T-cell (primary cell): ENCODE measurements around the gene DKC1. TPM values are rescaled to one million over a fixed set of nuclear protein-coding genes. Genes with fewer than 3 reads are reported as not detected.

Experiments
- ATAC-seq, 4 experiments: fragments of 200-7000 bp in 3 of 4; fragments of 150-1000 bp in 1 of 4; cut with Tn5 transposase; replicated peaks in 1 of 4; 1 replicate in 3 of 4; 2 replicates in 1 of 4; pipeline ENCODE4 v1.10.0; 2021; ENCODE audit warnings: moderate library complexity in 3 of 4, mild to moderate bottlenecking in 2 of 4, moderate number of reproducible peaks in 1 of 4
- CTCF ChIA-PET, 2 donors: fragments of 300-600 bp; sonication (Branson Sonifier 250); formaldehyde crosslinking; loops; one replicate each; lab custom pipeline; 2022; ENCODE audit warnings: antibody characterized with exemption in 2 of 2; lab: Charles Lee
- POLR2A ChIA-PET, 2 donors: fragments of 300-600 bp; sonication (Branson Sonifier 250); formaldehyde crosslinking; loops; one replicate each; lab custom pipeline; 2022; ENCODE audit warnings: antibody characterized with exemption in 2 of 2; lab: Charles Lee
- DNase-seq, 35 experiments: peaks; one replicate each; pipeline versions ENCODE4 v3.0.0 to v3.0.0-alpha.2; 2013 to 2023
- H3K27ac ChIP-seq: one replicate; pipeline ENCODE4 v1.5.1; 2013; ENCODE audit warnings: low read length
- H3K27me3 ChIP-seq, 2 experiments: replicated peaks in 1 of 2; 1 replicate in 1 of 2; 2 replicates in 1 of 2; pipeline versions ENCODE4 v1.6.1 to v1.7.0; 2013; ENCODE audit warnings: low read length in 1 of 2, mixed read lengths in 1 of 2; ENCODE audit not compliant: control insufficient read depth in 2 of 2, insufficient read depth in 2 of 2; ENCODE audit errors: extremely low read depth in 1 of 2
- H3K36me3 ChIP-seq, 2 donors: 1 replicate in 1 of 2; 2 replicates in 1 of 2; pipeline versions ENCODE4 v1.6.1 to v1.7.0; 2013; ENCODE audit warnings: low read length in 1 of 2; ENCODE audit not compliant: control insufficient read depth in 2 of 2, insufficient read depth in 1 of 2; ENCODE audit errors: extremely low read depth in 1 of 2
- H3K4me1 ChIP-seq, 2 experiments: 1 replicate in 1 of 2; 2 replicates in 1 of 2; pipeline versions ENCODE4 v1.6.1 to v1.7.0; 2013; ENCODE audit warnings: low read length in 2 of 2, mixed read lengths in 1 of 2; ENCODE audit not compliant: insufficient read depth in 2 of 2, control insufficient read depth in 1 of 2; ENCODE audit errors: extremely low read depth in 1 of 2
- H3K4me3 ChIP-seq, 2 donors: 1 replicate in 1 of 2; 2 replicates in 1 of 2; pipeline versions ENCODE4 v1.5.1 to v1.7.0; 2013; ENCODE audit warnings: mild to moderate bottlenecking in 2 of 2, low read length in 1 of 2, moderate library complexity in 1 of 2; ENCODE audit not compliant: control insufficient read depth in 1 of 2; ENCODE audit errors: extremely low read depth in 1 of 2
- H3K9me3 ChIP-seq: 2 replicates; pipeline ENCODE4 v1.7.0; 2013
- H3K27ac Mint-ChIP-seq, 2 donors: one replicate each; pipeline ENCODE4 v1.8.0; 2020 to 2021; ENCODE audit warnings: mild to moderate bottlenecking in 2 of 2, mixed read lengths in 2 of 2
- H3K27me3 Mint-ChIP-seq, 2 donors: one replicate each; pipeline ENCODE4 v1.8.0; 2021 to 2022; ENCODE audit warnings: mixed read lengths in 2 of 2
- H3K36me3 Mint-ChIP-seq: one replicate; pipeline ENCODE4 v1.8.0; 2021; ENCODE audit warnings: mixed read lengths
- H3K4me1 Mint-ChIP-seq, 3 donors: one replicate each; pipeline ENCODE4 v1.8.0; 2020 to 2022; ENCODE audit warnings: mixed read lengths in 3 of 3, mild to moderate bottlenecking in 1 of 3
- H3K4me3 Mint-ChIP-seq, 3 donors: one replicate each; pipeline ENCODE4 v1.8.0; 2020 to 2022; ENCODE audit warnings: mild to moderate bottlenecking in 3 of 3, mixed read lengths in 3 of 3, moderate library complexity in 3 of 3
- H3K9me3 Mint-ChIP-seq, 3 donors: one replicate each; pipeline ENCODE4 v1.8.0; 2020 to 2022; ENCODE audit warnings: mixed read lengths in 3 of 3
- WGBS: methylation state at CpG from one replicate; pipeline ENCODE4 v1.1.5; 2013; ENCODE audit warnings: missing lambda C conversion rate; ENCODE audit not compliant: insufficient coverage; 5-methylcytosine and 5-hydroxymethylcytosine counted together
- total RNA-seq, 35 experiments: library from RNA in 6 of 35; stranded (reverse) in 6 of 35; fragments of 120-200 nt in 1 of 35; gene quantifications; one replicate each; pipeline versions ENCODE4 v1.2.1 to v1.2.4 and lab custom pipeline; 2013 to 2026

The DKC1 gene
- total RNA-seq, 5 donors from 2014 or later (not counting 1 experiment from before 2014, with no cell fraction given), result 56.5 to 63.2 (median 58.5) TPM

DNA sequence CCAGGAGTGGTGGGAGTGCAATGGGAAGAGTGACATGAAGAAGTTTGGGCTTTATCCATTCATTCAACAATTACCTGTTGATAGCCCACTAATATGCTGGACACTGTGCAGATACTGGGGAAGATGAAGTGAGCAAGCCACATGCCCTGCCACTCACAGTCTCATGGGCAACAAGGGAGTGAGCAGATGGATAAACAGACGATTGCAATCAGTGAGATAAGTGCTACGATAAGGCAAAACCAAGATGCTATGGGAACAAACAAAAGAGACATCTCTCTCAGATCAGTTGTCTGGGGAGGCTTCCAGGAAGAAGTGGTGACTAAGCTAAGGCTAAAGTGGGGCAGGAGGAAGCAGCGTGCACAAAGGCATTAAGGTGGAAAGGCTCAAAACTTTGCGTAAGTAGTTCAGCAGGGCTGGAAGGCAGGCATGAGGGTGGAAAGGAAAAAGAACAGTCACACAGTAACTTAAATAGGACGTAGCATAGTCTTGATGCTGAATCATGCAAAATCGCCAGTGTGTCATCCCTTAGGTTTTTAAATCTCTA, 43.5 kb upstream of the DKC1 start:
- Mint-ChIP-seq H3K4me3 (peak overlapping the region; percentile 11 to 78 (median 60)), H3K27ac (peak overlapping the region; percentile 82 to 89), H3K36me3 (peaks cover 3% of the 10 kb centered on the region), H3K4me1 (peaks cover 44 to 75% (median 46%) of the 10 kb centered on the region in 3 donors), H3K9me3 (peaks cover 0 to 3% (median 0%) of the 10 kb centered on the region in 3 donors), H3K27me3 (peaks cover 0 to 10% of the 10 kb centered on the region in 2 donors)
- H3K36me3 ChIP-seq, result peaks cover 0 to 3% of the 10 kb centered on the region in 2 donors
- no peaks in the 10 kb centered on the region for H3K9me3 ChIP-seq
- no peaks in the 10 kb centered on the region for H3K27me3 ChIP-seq
- peak overlapping the region; percentile 73 for H3K27ac ChIP-seq
- no CpG with 5 or more reads among the region's 6 CpGs for WGBS
- ChIA-PET CTCF (interaction anchor here in 1 of 2 donors (1.2 to 4.2 kb wide), 4 partner anchors 13 to 31 kb away, joined by 3 to 27 read pairs (median 10); no protein-coding TSS in a partner anchor), POLR2A (interaction anchor here in 1 of 2 donors (1.0 kb wide), 1 partner anchor 15 kb away, joined by 3 read pairs; no protein-coding TSS in a partner anchor)
- H3K4me1 ChIP-seq, result peaks cover 8 to 50% of the 10 kb centered on the region in 2 experiments
- DNase-seq (peak in 13 of 35 experiments; percentile 6 to 63 (median 24)), ATAC-seq (peak; percentile 80 to 85 (median 82))
- no peak overlapping the region for H3K4me3 ChIP-seq

DNA sequence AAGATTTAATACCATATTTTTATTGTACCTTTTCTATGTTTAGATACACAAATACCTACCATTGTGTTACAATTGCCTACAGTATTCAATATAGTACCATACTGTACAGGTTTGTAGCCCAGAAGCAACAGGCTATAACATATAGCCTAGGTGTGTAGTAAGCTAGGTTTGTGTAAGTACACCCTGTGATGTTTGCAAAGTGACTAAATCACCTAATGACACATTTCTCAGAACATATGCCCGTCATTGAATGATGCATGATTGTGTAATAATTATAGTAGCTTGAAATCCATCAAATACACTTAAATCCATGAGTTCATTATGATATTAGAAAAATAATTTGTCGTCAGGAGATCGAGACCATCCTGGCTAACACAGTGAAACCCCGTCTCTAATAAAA, 42.6 kb upstream of the DKC1 start:
- H3K4me1 ChIP-seq, result peaks cover 8 to 52% of the 10 kb centered on the region in 2 experiments
- Mint-ChIP-seq H3K4me1 (peaks cover 42 to 75% (median 48%) of the 10 kb centered on the region in 3 donors), H3K9me3 (peaks cover 0 to 3% (median 0%) of the 10 kb centered on the region in 3 donors), H3K36me3 (peaks cover 3% of the 10 kb centered on the region), H3K4me3 (no peak overlapping the region), H3K27me3 (peaks cover 0 to 10% of the 10 kb centered on the region in 2 donors), H3K27ac (no peak overlapping the region)
- no peaks in the 10 kb centered on the region for H3K36me3 ChIP-seq
- no peaks in the 10 kb centered on the region for H3K27me3 ChIP-seq
- H3K4me3 ChIP-seq, result no peak overlapping the region
- no peaks in the 10 kb centered on the region for H3K9me3 ChIP-seq
- no CpG with 5 or more reads among the region's 4 CpGs for WGBS
- DNase-seq, result no peak
- ChIA-PET POLR2A (no interaction called here), CTCF (interaction anchor here in 1 of 2 donors (1.2 to 4.2 kb wide), 3 partner anchors 12 to 30 kb away, joined by 3 to 27 read pairs (median 17); no protein-coding TSS in a partner anchor)
- H3K27ac ChIP-seq, result peak overlapping the region; percentile 73
- no peak for ATAC-seq

DNA sequence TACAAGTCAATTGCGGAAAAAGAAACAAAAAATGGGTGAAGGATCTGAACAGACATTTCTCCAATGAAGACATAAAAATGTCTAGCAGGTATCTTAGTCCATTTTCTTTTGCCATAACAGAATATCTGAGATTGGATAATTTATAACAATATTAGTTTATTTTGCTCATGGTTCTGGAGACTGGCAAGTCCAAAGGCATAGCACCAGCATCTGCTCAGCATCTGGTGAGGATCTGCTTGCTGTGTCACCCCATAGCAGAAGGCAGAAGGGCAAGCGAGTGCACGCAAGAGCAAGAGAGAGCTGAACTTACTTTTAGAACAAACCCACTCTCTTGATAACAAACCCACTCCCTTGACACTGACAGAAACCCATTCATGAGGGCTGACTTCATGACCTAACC, 41.5 kb upstream of the DKC1 start:
- ChIA-PET CTCF (interaction anchor here in 1 of 2 donors (0.6 kb wide), 1 partner anchor 28 kb away, joined by 3 read pairs; no protein-coding TSS in a partner anchor), POLR2A (no interaction called here)
- Mint-ChIP-seq H3K36me3 (peaks cover 3% of the 10 kb centered on the region), H3K27me3 (peaks cover 0 to 15% of the 10 kb centered on the region in 2 donors), H3K4me1 (peaks cover 49 to 82% (median 55%) of the 10 kb centered on the region in 3 donors), H3K9me3 (peaks cover 0 to 3% (median 0%) of the 10 kb centered on the region in 3 donors), H3K27ac (peak overlapping the region in 1 of 2 donors; percentile 36), H3K4me3 (no peak overlapping the region)
- Histone ChIP-seq H3K4me1 (peaks cover 8 to 50% of the 10 kb centered on the region in 2 experiments), H3K27me3 (no peaks in the 10 kb centered on the region), H3K36me3 (no peaks in the 10 kb centered on the region), H3K4me3 (no peak overlapping the region), H3K9me3 (no peaks in the 10 kb centered on the region), H3K27ac (no peak overlapping the region)
- ATAC-seq (no peak), DNase-seq (no peak)
- WGBS, result no CpG with 5 or more reads among the region's 3 CpGs

DNA sequence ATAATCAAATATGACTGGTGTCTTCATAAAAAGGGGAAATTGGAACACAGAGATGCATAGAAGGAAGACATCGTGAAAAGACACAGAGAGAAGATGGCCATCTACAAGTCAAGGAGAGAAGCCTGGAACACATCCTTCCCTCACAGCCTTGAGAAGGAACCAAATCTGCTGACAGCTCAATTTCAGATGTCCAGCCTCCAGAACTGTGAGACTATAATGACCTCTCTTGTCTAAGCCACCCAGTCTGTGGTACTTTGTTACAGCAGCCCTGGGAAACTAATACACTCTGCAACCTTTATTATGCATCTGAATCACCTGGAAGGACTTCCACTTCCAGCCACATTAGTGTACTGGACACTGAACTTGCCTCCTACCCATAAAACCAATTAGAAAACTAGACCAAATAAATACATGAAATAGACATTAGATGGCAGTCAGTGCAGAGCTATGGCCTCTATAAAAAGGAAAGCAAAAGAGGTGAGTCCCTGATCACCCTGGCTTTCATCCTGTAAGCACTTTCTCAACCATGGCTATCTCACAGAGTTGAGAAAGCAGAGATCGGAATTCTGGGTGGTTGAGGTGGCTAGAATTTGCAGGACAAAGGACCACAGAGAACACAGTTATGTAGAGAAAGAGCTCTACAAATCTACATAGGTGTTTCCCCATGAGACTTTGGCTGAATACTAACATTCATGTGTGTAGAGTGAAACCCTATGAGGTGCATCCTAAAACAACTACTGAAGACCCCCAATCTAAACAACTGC, 37.5 kb upstream of the DKC1 start:
- Histone ChIP-seq H3K9me3 (no peaks in the 10 kb centered on the region), H3K27ac (peak overlapping the region; percentile 62), H3K4me3 (no peak overlapping the region), H3K36me3 (no peaks in the 10 kb centered on the region), H3K4me1 (peaks cover 0 to 41% of the 10 kb centered on the region in 2 experiments), H3K27me3 (no peaks in the 10 kb centered on the region)
- H3K27me3 Mint-ChIP-seq, result peaks cover 0 to 5% of the 10 kb centered on the region in 2 donors
- ChIA-PET CTCF (interaction anchor here in 1 of 2 donors (0.8 to 3.2 kb wide), 2 partner anchors 8 to 22 kb away, joined by 3 to 48 read pairs; no protein-coding TSS in a partner anchor), POLR2A (no interaction called here)
- peaks cover 27 to 83% (median 49%) of the 10 kb centered on the region in 3 donors for H3K4me1 Mint-ChIP-seq
- DNase-seq (peak in 1 of 35 experiments; percentile 45), ATAC-seq (peak in 3 of 4 experiments; percentile 41 to 68 (median 54))
- peaks cover 7% of the 10 kb centered on the region for H3K36me3 Mint-ChIP-seq
- peak overlapping the region; percentile 64 to 83 for H3K27ac Mint-ChIP-seq
- no CpG with 5 or more reads among the region's 2 CpGs for WGBS
- H3K9me3 Mint-ChIP-seq, result peaks cover 0 to 3% (median 0%) of the 10 kb centered on the region in 3 donors
- no peak overlapping the region for H3K4me3 Mint-ChIP-seq

DNA sequence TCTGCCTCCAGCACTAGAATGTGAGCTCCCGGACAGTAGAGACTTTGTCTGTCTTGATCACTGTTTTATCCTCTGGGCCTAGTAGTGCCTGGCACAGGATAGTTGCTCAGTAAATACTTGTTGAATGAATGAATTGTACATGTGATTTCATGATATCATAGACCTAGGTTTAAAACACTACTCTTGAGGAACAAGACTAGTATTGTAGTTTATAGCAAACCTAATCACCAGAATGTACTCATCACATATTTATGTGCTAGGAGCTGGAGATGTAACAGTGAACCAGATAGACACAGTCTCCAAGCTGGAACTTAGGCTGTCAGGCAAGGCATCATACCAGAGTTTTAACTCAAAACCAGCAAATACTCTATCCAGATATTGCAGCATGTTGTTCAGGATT, 35.2 kb upstream of the DKC1 start:
- ATAC-seq (no peak), DNase-seq (no peak)
- peak overlapping the region; percentile 7 to 80 for H3K27ac Mint-ChIP-seq
- Histone ChIP-seq H3K4me3 (no peak overlapping the region), H3K36me3 (no peaks in the 10 kb centered on the region), H3K27ac (no peak overlapping the region), H3K27me3 (no peaks in the 10 kb centered on the region), H3K4me1 (peaks cover 0 to 56% of the 10 kb centered on the region in 2 experiments), H3K9me3 (no peaks in the 10 kb centered on the region)
- ChIA-PET POLR2A (no interaction called here), CTCF (no interaction called here)
- H3K27me3 Mint-ChIP-seq, result peaks cover 0 to 8% of the 10 kb centered on the region in 2 donors
- no peak overlapping the region for H3K4me3 Mint-ChIP-seq
- H3K9me3 Mint-ChIP-seq, result no peaks in the 10 kb centered on the region
- H3K4me1 Mint-ChIP-seq, result peaks cover 38 to 91% (median 66%) of the 10 kb centered on the region in 3 donors
- WGBS, result no CpG with 5 or more reads among the region's 1 CpG
- peaks cover 4% of the 10 kb centered on the region for H3K36me3 Mint-ChIP-seq

DNA sequence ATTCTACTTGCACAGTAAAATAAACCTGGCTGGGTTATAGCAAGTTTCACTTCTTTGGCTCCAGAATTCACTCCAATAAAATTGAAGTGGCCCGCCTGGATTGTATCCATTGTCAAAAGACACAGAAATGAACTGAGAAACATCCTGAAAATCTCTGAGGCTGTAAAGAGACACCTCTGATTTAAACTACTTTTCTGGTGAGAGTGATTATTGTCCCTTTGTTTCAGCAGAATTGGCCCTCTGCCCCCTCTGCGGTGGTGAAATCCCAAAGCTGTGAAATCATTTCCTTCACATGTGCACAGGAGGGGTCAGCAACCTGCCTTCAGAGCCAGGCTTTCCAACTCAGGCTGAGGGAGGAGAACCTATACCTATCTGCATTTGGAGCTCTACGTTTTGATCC, 34.8 kb upstream of the DKC1 start:
- H3K9me3 Mint-ChIP-seq, result no peaks in the 10 kb centered on the region
- no CpG with 5 or more reads among the region's 3 CpGs for WGBS
- H3K4me1 Mint-ChIP-seq, result peaks cover 43 to 94% (median 70%) of the 10 kb centered on the region in 3 donors

More for the DNA sequence above, 34.8 kb upstream of the DKC1 start:
- Mint-ChIP-seq H3K27ac (no peak overlapping the region), H3K27me3 (peaks cover 0 to 8% of the 10 kb centered on the region in 2 donors), H3K4me3 (no peak overlapping the region), H3K36me3 (peaks cover 4% of the 10 kb centered on the region)
- POLR2A ChIA-PET, result no interaction called here
- H3K36me3 ChIP-seq, result no peaks in the 10 kb centered on the region
- no peak for DNase-seq
- H3K4me3 ChIP-seq, result no peak overlapping the region
- H3K27ac ChIP-seq, result no peak overlapping the region
- no peaks in the 10 kb centered on the region for H3K9me3 ChIP-seq
- H3K4me1 ChIP-seq, result peaks cover 0 to 60% of the 10 kb centered on the region in 2 experiments
- ATAC-seq, result no peak
- no peaks in the 10 kb centered on the region for H3K27me3 ChIP-seq
- CTCF ChIA-PET, result interaction anchor here in 1 of 2 donors (2.1 kb wide), 1 partner anchor 21 kb away, joined by 11 read pairs; no protein-coding TSS in a partner anchor
